Uterus (tissue), 2 donors: Measurements from ENCODE around the gene DXO.

Experiments used
- POLR2A ChIP-seq, 2 donors: fragments of 450-650 bp; IDR thresholded peaks; one replicate each; pipeline ENCODE4 v1.6.1; 2016; ENCODE audit warnings: antibody characterized with exemption in 2 of 2, mild to moderate bottlenecking in 1 of 2, moderate library complexity in 1 of 2
- TF ChIP-seq, protein P1 (sequence below), 4 experiments: fragments of 200-600 bp in 2 of 4; fragments of 450-650 bp in 2 of 4; sonication (generic) in 2 of 4; IDR thresholded peaks; one replicate each; pipeline ENCODE4 v1.5.1; 2016 to 2019; ENCODE audit warnings: antibody characterized with exemption in 4 of 4, mild to moderate bottlenecking in 2 of 4, moderate library complexity in 1 of 4

GRCh38 chr6:31946370-31946885 lies 25.5 kb downstream of the DXO start:
- TF ChIP-seq, protein P1, sequence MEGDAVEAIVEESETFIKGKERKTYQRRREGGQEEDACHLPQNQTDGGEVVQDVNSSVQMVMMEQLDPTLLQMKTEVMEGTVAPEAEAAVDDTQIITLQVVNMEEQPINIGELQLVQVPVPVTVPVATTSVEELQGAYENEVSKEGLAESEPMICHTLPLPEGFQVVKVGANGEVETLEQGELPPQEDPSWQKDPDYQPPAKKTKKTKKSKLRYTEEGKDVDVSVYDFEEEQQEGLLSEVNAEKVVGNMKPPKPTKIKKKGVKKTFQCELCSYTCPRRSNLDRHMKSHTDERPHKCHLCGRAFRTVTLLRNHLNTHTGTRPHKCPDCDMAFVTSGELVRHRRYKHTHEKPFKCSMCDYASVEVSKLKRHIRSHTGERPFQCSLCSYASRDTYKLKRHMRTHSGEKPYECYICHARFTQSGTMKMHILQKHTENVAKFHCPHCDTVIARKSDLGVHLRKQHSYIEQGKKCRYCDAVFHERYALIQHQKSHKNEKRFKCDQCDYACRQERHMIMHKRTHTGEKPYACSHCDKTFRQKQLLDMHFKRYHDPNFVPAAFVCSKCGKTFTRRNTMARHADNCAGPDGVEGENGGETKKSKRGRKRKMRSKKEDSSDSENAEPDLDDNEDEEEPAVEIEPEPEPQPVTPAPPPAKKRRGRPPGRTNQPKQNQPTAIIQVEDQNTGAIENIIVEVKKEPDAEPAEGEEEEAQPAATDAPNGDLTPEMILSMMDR (IDR thresholded peaks at IDR 0.05): no peak
- TF ChIP-seq POLR2A (IDR thresholded peaks at IDR 0.05): no peak
